Liver (tissue), 9 donors: ENCODE results near the gene HEATR3. TPM values are rescaled to one million over a fixed set of nuclear protein-coding genes. Genes with fewer than 3 reads are reported as not detected.
"Not testable (repeated sequence)": the region's sequence is repeated elsewhere in the genome, so short reads cannot be mapped to it uniquely, and the experiment has no call there.

Source experiments
- DNase-seq: peaks from one replicate; pipeline ENCODE4 v3.0.0-alpha.2; 2017; ENCODE audit warnings: low spot score
- H3K27ac ChIP-seq, 2 donors: one replicate each; pipeline ENCODE4 v1.7.0; 2013; ENCODE audit warnings: inconsistent platforms in 2 of 2, low read length in 2 of 2, control low read depth in 1 of 2, low read depth in 1 of 2, mild to moderate bottlenecking in 1 of 2
- H3K27me3 ChIP-seq, 4 donors: one replicate each; pipeline versions ENCODE4 v1.6.1 to v1.7.0; 2013; ENCODE audit warnings: low read length in 3 of 4, inconsistent platforms in 1 of 4, mild to moderate bottlenecking in 1 of 4, moderate library complexity in 1 of 4; ENCODE audit not compliant: control insufficient read depth in 4 of 4, insufficient read depth in 4 of 4
- H3K36me3 ChIP-seq, 4 donors: one replicate each; pipeline versions ENCODE4 v1.6.1 to v1.7.0; 2013; ENCODE audit warnings: low read length in 3 of 4, mild to moderate bottlenecking in 3 of 4, low read depth in 1 of 4, moderate library complexity in 1 of 4; ENCODE audit not compliant: control insufficient read depth in 4 of 4, insufficient read depth in 3 of 4
- H3K4me1 ChIP-seq, 4 donors: one replicate each; pipeline versions ENCODE4 v1.6.1 to v1.7.0; 2013; ENCODE audit warnings: low read length in 3 of 4, mild to moderate bottlenecking in 3 of 4, moderate library complexity in 1 of 4; ENCODE audit not compliant: control insufficient read depth in 4 of 4, insufficient read depth in 4 of 4
- H3K4me3 ChIP-seq, 3 donors: one replicate each; pipeline versions ENCODE4 v1.6.1 to v1.7.0; 2013; ENCODE audit warnings: low read length in 3 of 3, control low read depth in 1 of 3, low read depth in 1 of 3, mild to moderate bottlenecking in 1 of 3
- H3K9ac ChIP-seq, 2 donors: one replicate each; pipeline ENCODE4 v1.7.0; 2013; ENCODE audit warnings: low read length in 2 of 2, mild to moderate bottlenecking in 2 of 2, moderate library complexity in 2 of 2, control low read depth in 1 of 2, low read depth in 1 of 2
- H3K9me3 ChIP-seq, 4 donors: one replicate each; pipeline versions ENCODE4 v1.6.1 to v1.7.0; 2013; ENCODE audit warnings: low read length in 3 of 4; ENCODE audit not compliant: control insufficient read depth in 4 of 4
- ATF3 ChIP-seq: IDR thresholded peaks from 2 replicates; pipeline ENCODE4 v1.6.1; 2016; ENCODE audit warnings: antibody characterized with exemption
- CTCF ChIP-seq: fragments of 150-350 bp; IDR thresholded peaks from 2 replicates; pipeline ENCODE4 v1.5.1; 2017; ENCODE audit warnings: improper control_type of control experiment, low read depth, low read length; ENCODE audit not compliant: missing input control
- FOXA1 ChIP-seq: IDR thresholded peaks from 2 replicates; pipeline ENCODE4 v1.6.1; 2016; ENCODE audit warnings: antibody characterized with exemption
- FOXA2 ChIP-seq: IDR thresholded peaks from 2 replicates; pipeline ENCODE4 v1.6.1; 2016; ENCODE audit warnings: antibody characterized with exemption
- GABPA ChIP-seq, 2 donors: IDR thresholded peaks in 1 of 2; conservative IDR thresholded peaks in 1 of 2; 2 replicates each; pipeline ENCODE4 v1.6.1; 2016; ENCODE audit warnings: antibody characterized with exemption in 2 of 2, mild to moderate bottlenecking in 1 of 2, moderate library complexity in 1 of 2
- HNF4A ChIP-seq, 2 donors: conservative IDR thresholded peaks; 2 replicates each; pipeline ENCODE4 v1.6.1; 2016; ENCODE audit warnings: antibody characterized with exemption in 2 of 2, mild to moderate bottlenecking in 2 of 2
- HNF4G ChIP-seq: IDR thresholded peaks from 2 replicates; pipeline ENCODE4 v1.6.1; 2016; ENCODE audit warnings: antibody characterized with exemption
- MAX ChIP-seq: IDR thresholded peaks from 2 replicates; pipeline ENCODE4 v1.6.1; 2016; ENCODE audit warnings: antibody characterized with exemption
- RAD21 ChIP-seq, 2 donors: IDR thresholded peaks; 2 replicates each; pipeline ENCODE4 v1.6.1; 2016; ENCODE audit warnings: antibody characterized with exemption in 2 of 2, mild to moderate bottlenecking in 2 of 2
- REST ChIP-seq: IDR thresholded peaks from 2 replicates; pipeline ENCODE4 v1.6.1; 2016; ENCODE audit warnings: antibody characterized with exemption, mild to moderate bottlenecking
- RXRA ChIP-seq, 2 donors: IDR thresholded peaks; 2 replicates each; pipeline ENCODE4 v1.6.1; 2017 to 2018; ENCODE audit warnings: antibody characterized with exemption in 2 of 2, mild to moderate bottlenecking in 1 of 2
- SP1 ChIP-seq: IDR thresholded peaks from 2 replicates; pipeline ENCODE4 v1.6.1; 2018; ENCODE audit warnings: antibody characterized with exemption, mild to moderate bottlenecking
- TAF1 ChIP-seq: conservative IDR thresholded peaks from 2 replicates; pipeline ENCODE4 v1.6.1; 2016; ENCODE audit warnings: antibody characterized with exemption, mild to moderate bottlenecking
- YY1 ChIP-seq: IDR thresholded peaks from 2 replicates; pipeline ENCODE4 v1.6.1; 2016; ENCODE audit warnings: antibody characterized with exemption, mild to moderate bottlenecking
- ZBTB33 ChIP-seq: IDR thresholded peaks from 2 replicates; pipeline ENCODE4 v1.6.1; 2016; ENCODE audit warnings: antibody characterized with exemption
- WGBS: extraction: QIAGEN DNeasy Blood & Tissue Kit; methylation state at CpG from one replicate; pipeline ENCODE4 v1.1.7; 2013; 5-methylcytosine and 5-hydroxymethylcytosine counted together
- polyA plus RNA-seq, 2 donors: library from polyadenylated mRNA; stranded (reverse) in 1 of 2; unstranded in 1 of 2; fragments of 200-250 nt in 1 of 2; fragments of >200 nt in 1 of 2; fragmentation: Nextera tagmentation in 1 of 2; extraction: Ambion mirVana in 1 of 2; gene quantifications; one replicate each; pipeline versions ENCODE4 v1.2.1 to v1.2.3, GENCODE V29; 2013 to 2015
- total RNA-seq, 2 donors: library from RNA; depleted of rRNA; stranded (reverse); fragments of >200 nt; gene quantifications; one replicate each; pipeline ENCODE4 v1.2.3, GENCODE V29; 2014
- donor health status: healthy.
- donor health status: healthy.
- donor health status: healthy.
- donor health status: healthy.
- donor health status: healthy.

Gene HEATR3
- total and polyA plus RNA-seq, 4 donors: 3.8 to 24.3 (median 9.7) TPM

- TF ChIP-seq ATF3 (no peak), RAD21 (IDR thresholded peaks at IDR 0.05) (no peak), RXRA (IDR thresholded peaks at IDR 0.05) (no peak)
Measured at GRCh38 chr16:50124769-50125168, 59.0 kb downstream of the HEATR3 start (continued).

- WGBS: 91% methylated on average over 4 of the region's 4 CpGs
- Histone ChIP-seq H3K36me3 (no peaks in the 10 kb centered on the region), H3K4me3 (no peak overlapping the region), H3K4me1 (no peaks in the 10 kb centered on the region), H3K27me3 (no peaks in the 10 kb centered on the region), H3K9me3 (no peaks in the 10 kb centered on the region), H3K9ac (no peak overlapping the region), H3K27ac (no peak overlapping the region)
- DNase-seq: no peak
- TF ChIP-seq MAX (no peak), REST (no peak), CTCF (no peak), HNF4A (conservative IDR thresholded peaks at IDR 0.05) (no peak), ATF3 (no peak), RAD21 (IDR thresholded peaks at IDR 0.05) (no peak), FOXA2 (no peak), SP1 (no peak), ZBTB33 (no peak), FOXA1 (no peak), HNF4G (no peak), YY1 (no peak), GABPA (IDR thresholded peaks at IDR 0.05 in 1 of 2, conservative IDR thresholded peaks at IDR 0.05 in 1 of 2) (no peak), TAF1 (no peak)
Measured at GRCh38 chr16:50126183-50126582, 60.4 kb downstream of the HEATR3 start.

GRCh38 chr16:50132571-50132970, 66.8 kb downstream of the HEATR3 start:
- H3K4me3 ChIP-seq, H3K9me3 ChIP-seq, H3K27ac ChIP-seq, H3K27me3 ChIP-seq, H3K36me3 ChIP-seq, H3K4me1 ChIP-seq, H3K9ac ChIP-seq, DNase-seq: not testable (repeated sequence)
- WGBS: 81% methylated on average over 7 of the region's 7 CpGs
